Trophoblast cell (in vitro differentiated cells and primary cell): Measurements from ENCODE around the gene DCUN1D1.

Source experiments
- DNase-seq, 2 donors: peaks; one replicate each; pipeline ENCODE4 v3.0.0-alpha.2; 2016
- H2AFZ ChIP-seq: 2 replicates; pipeline ENCODE4 v1.6.1; 2013; ENCODE audit warnings: low read length, moderate library complexity, mild to moderate bottlenecking; ENCODE audit not compliant: insufficient read depth, poor library complexity
- H2AK5ac ChIP-seq: 2 replicates; pipeline ENCODE4 v1.6.1; 2013; ENCODE audit warnings: mild to moderate bottlenecking, low read length
- H2BK120ac ChIP-seq: 2 replicates; pipeline ENCODE4 v1.6.1; 2013; ENCODE audit warnings: low read length, mild to moderate bottlenecking, moderate library complexity; ENCODE audit not compliant: insufficient read depth, poor library complexity
- H2BK12ac ChIP-seq: 2 replicates; pipeline ENCODE4 v1.6.1; 2013; ENCODE audit warnings: mild to moderate bottlenecking, low read length, moderate library complexity
- H2BK5ac ChIP-seq: 2 replicates; pipeline ENCODE4 v1.6.1; 2013; ENCODE audit warnings: low read length, low read depth, moderate library complexity, mild to moderate bottlenecking; ENCODE audit not compliant: poor library complexity
- H3K14ac ChIP-seq: 2 replicates; pipeline ENCODE4 v1.6.1; 2013; ENCODE audit warnings: mild to moderate bottlenecking, low read length
- H3K18ac ChIP-seq: 2 replicates; pipeline ENCODE4 v1.6.1; 2013; ENCODE audit warnings: mild to moderate bottlenecking, low read length
- H3K23ac ChIP-seq: 2 replicates; pipeline ENCODE4 v1.6.1; 2013; ENCODE audit warnings: low read length
- H3K27ac ChIP-seq: 2 replicates; pipeline ENCODE4 v1.5.1; 2013; ENCODE audit warnings: low read depth, mild to moderate bottlenecking, inconsistent platforms, low read length, moderate library complexity
- H3K27me3 ChIP-seq: 2 replicates; pipeline ENCODE4 v1.6.1; 2013; ENCODE audit warnings: inconsistent platforms, mild to moderate bottlenecking, low read length, moderate library complexity; ENCODE audit not compliant: insufficient read depth
- H3K36me3 ChIP-seq, 2 experiments: 1 replicate in 1 of 2; 2 replicates in 1 of 2; pipeline ENCODE4 v1.6.1; 2013; ENCODE audit warnings: low read length in 2 of 2, mild to moderate bottlenecking in 2 of 2, moderate library complexity in 1 of 2; ENCODE audit not compliant: insufficient read depth in 2 of 2, control insufficient read depth in 1 of 2
- H3K4ac ChIP-seq: 2 replicates; pipeline ENCODE4 v1.6.1; 2013; ENCODE audit warnings: low read depth, mild to moderate bottlenecking, low read length, moderate library complexity
- H3K4me1 ChIP-seq, 2 experiments: 1 replicate in 1 of 2; 2 replicates in 1 of 2; pipeline ENCODE4 v1.6.1; 2013; ENCODE audit warnings: low read length in 2 of 2, mild to moderate bottlenecking in 2 of 2, moderate library complexity in 1 of 2; ENCODE audit not compliant: insufficient read depth in 2 of 2, control insufficient read depth in 1 of 2
- H3K4me2 ChIP-seq: 2 replicates; pipeline ENCODE4 v1.6.1; 2013; ENCODE audit warnings: inconsistent platforms, mild to moderate bottlenecking, low read length, moderate library complexity
- H3K4me3 ChIP-seq: 2 replicates; pipeline ENCODE4 v1.5.1; 2013; ENCODE audit warnings: mild to moderate bottlenecking, low read depth, low read length, inconsistent platforms
- H3K79me1 ChIP-seq: one replicate; pipeline ENCODE4 v1.6.1; 2013; ENCODE audit warnings: low read length
- H3K79me2 ChIP-seq: 2 replicates; pipeline ENCODE4 v1.6.1; 2013; ENCODE audit warnings: low read length, mild to moderate bottlenecking; ENCODE audit not compliant: control insufficient read depth, insufficient read depth, poor library complexity
- H3K9ac ChIP-seq: 2 replicates; pipeline ENCODE4 v1.6.1; 2013; ENCODE audit warnings: mild to moderate bottlenecking, low read length
- H3K9me3 ChIP-seq: 2 replicates; pipeline ENCODE4 v1.6.1; 2013; ENCODE audit warnings: low read depth, mild to moderate bottlenecking, control low read depth, inconsistent platforms, low read length; ENCODE audit not compliant: insufficient read depth
- H4K12ac ChIP-seq: 2 replicates; pipeline ENCODE4 v1.6.1; 2013; ENCODE audit warnings: low read depth, mild to moderate bottlenecking, low read length, moderate library complexity
- H4K8ac ChIP-seq: 2 replicates; pipeline ENCODE4 v1.6.1; 2013; ENCODE audit warnings: low read depth, mild to moderate bottlenecking, low read length, moderate library complexity
- H4K91ac ChIP-seq: one replicate; pipeline ENCODE4 v1.6.1; 2013; ENCODE audit warnings: low read depth, mild to moderate bottlenecking, low read length, moderate library complexity
- WGBS: extraction: QIAGEN DNeasy Blood & Tissue Kit; methylation state at CpG from one replicate; pipeline ENCODE4 v1.1.7; 2013; ENCODE audit warnings: missing lambda C conversion rate; ENCODE audit not compliant: insufficient read length, insufficient coverage; ENCODE audit errors: extremely low coverage; 5-methylcytosine and 5-hydroxymethylcytosine counted together

Gene DCUN1D1

DNA sequence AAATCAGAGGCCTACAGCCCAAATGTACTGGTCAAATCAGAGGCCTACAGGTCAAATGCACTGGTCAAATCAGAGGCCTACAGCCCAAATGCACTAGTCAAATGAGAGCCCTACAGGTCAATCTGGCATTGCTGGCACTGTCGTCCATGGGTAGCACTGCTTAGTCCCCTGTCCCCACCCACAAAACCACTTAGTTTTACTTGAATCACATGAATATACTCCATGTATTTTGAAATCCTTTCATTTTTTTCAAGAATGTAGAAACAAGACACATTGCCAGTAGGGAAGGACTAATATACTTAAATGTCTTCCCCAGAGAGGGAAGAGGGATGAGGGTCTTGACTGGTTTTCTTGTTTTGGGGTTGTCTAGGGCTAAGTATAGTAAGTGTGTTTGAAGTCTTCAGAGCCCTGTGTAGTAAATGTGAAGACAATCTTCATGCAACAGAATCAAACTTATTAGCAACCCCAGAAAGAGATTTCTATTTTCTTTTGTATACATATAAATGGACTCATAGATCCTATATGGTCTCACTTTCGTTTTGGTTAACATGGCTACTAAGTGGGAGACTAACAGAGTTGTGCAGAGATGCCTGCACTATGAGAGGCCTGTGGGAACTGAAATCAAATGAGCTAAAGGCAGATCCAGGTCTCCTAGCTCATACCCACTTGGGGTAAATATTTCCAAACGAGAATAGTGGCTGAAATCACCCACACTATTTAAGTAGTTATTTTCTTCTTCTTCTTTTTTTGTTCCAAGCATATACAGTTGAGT is 38.3 kb upstream of the DCUN1D1 start:
- Histone ChIP-seq H3K18ac (no peak overlapping the region), H3K4me3 (no peak overlapping the region), H3K14ac (no peak overlapping the region), H3K4ac (no peak overlapping the region), H3K79me2 (no peaks in the 10 kb centered on the region), H2BK12ac (no peak overlapping the region), H3K4me2 (no peak overlapping the region), H4K8ac (no peak overlapping the region), H3K23ac (no peak overlapping the region), H4K12ac (no peak overlapping the region), H2BK5ac (no peak overlapping the region), H3K4me1 (no peaks in the 10 kb centered on the region), H2AK5ac (no peak overlapping the region), H3K27ac (no peak overlapping the region), H3K36me3 (peaks cover 9 to 13% of the 10 kb centered on the region in 2 experiments), H3K27me3 (no peaks in the 10 kb centered on the region), H3K9me3 (no peaks in the 10 kb centered on the region), H2AFZ (no peak overlapping the region), H3K9ac (no peak overlapping the region), H4K91ac (no peak overlapping the region), H2BK120ac (no peak overlapping the region), H3K79me1 (no peaks in the 10 kb centered on the region)
- no peak for DNase-seq
- no CpG with 5 or more reads among the region's 3 CpGs for WGBS

DNA sequence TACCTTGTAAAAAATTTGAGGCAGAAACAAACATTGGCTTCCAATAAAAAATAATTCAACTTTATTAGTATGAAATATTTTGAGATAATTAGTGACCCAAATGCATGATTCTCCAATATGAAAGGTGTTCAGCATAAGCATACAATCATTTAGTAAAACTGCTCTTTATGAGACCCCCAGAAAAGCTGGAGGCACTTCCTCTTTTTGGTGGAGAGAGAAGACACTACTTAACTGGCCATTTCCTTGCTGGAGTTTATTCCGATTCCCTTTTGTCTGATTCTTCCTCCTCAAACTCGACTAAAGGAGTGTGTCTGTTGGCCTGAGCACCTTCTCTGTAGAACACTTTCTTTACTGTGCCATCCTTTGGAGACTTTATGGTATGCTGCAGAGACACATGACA is 34.8 kb upstream of the DCUN1D1 start:
- Histone ChIP-seq H3K36me3 (peaks cover 3 to 7% of the 10 kb centered on the region in 2 experiments), H2AFZ (no peak overlapping the region), H3K4me3 (no peak overlapping the region), H3K79me1 (no peaks in the 10 kb centered on the region), H3K4me1 (no peaks in the 10 kb centered on the region), H2BK5ac (no peak overlapping the region), H4K8ac (no peak overlapping the region), H2BK12ac (no peak overlapping the region), H2BK120ac (no peak overlapping the region), H3K4ac (no peak overlapping the region), H3K23ac (no peak overlapping the region), H3K9ac (no peak overlapping the region), H3K27ac (no peak overlapping the region), H3K79me2 (no peaks in the 10 kb centered on the region), H4K12ac (no peak overlapping the region), H3K9me3 (no peaks in the 10 kb centered on the region), H3K4me2 (no peak overlapping the region), H3K14ac (no peak overlapping the region), H4K91ac (no peak overlapping the region), H2AK5ac (no peak overlapping the region), H3K18ac (no peak overlapping the region), H3K27me3 (no peaks in the 10 kb centered on the region)
- no CpG with 5 or more reads among the region's 2 CpGs for WGBS
- no peak for DNase-seq

DNA sequence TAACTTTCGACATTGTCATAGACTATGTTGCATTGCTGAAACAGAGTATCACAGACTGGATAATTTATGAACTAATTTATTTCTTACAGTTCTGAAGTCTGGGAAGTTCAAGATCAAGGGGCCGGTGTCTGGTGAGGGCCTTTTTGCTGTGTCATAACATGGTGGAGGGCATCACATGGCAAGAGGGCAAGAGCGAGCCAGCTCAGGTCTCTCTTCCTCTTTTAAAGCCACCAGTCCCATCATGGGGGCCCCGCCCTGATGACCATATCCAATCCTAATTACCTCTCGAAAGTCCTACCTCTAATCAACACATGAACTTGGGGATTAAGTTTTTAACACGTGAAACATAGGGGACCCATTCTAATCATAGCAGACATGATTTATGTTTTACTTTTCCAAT is 33.5 kb upstream of the DCUN1D1 start:
- Histone ChIP-seq H4K8ac (no peak overlapping the region), H3K4ac (no peak overlapping the region), H3K14ac (no peak overlapping the region), H2BK120ac (no peak overlapping the region), H3K36me3 (peaks cover 2 to 6% of the 10 kb centered on the region in 2 experiments), H2AK5ac (no peak overlapping the region), H3K18ac (no peak overlapping the region), H3K9me3 (no peaks in the 10 kb centered on the region), H3K27me3 (no peaks in the 10 kb centered on the region), H3K4me1 (no peaks in the 10 kb centered on the region), H3K79me2 (no peaks in the 10 kb centered on the region), H2AFZ (no peak overlapping the region), H2BK12ac (no peak overlapping the region), H3K23ac (no peak overlapping the region), H3K9ac (no peak overlapping the region), H3K79me1 (no peaks in the 10 kb centered on the region), H2BK5ac (no peak overlapping the region), H3K4me2 (no peak overlapping the region), H3K4me3 (no peak overlapping the region), H3K27ac (no peak overlapping the region), H4K91ac (no peak overlapping the region), H4K12ac (no peak overlapping the region)
- WGBS = no CpG with 5 or more reads among the region's 6 CpGs
- no peak for DNase-seq

DNA sequence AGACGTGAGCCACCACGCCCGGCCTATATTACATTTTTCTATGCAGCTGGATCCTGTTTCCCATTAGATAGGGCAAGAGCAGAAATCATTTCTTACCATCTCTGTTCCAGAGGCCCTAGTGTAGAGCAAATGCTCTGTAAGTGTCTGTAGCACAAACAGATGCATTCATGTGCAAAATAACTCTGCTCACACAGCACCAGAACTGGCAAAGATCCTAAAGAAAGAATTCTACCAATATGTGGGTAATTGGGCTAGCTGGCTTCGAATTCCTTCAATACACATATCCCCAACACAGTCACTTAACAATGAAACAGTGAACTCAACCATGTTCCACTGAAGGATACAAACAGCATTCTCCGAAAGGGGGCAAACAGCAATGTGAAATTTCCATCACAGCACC is 32.7 kb upstream of the DCUN1D1 start:
- Histone ChIP-seq H4K12ac (no peak overlapping the region), H3K79me2 (no peaks in the 10 kb centered on the region), H3K4me2 (no peak overlapping the region), H3K14ac (no peak overlapping the region), H3K9ac (no peak overlapping the region), H3K79me1 (no peaks in the 10 kb centered on the region), H2BK5ac (no peak overlapping the region), H2BK12ac (no peak overlapping the region), H2AFZ (no peak overlapping the region), H3K27me3 (no peaks in the 10 kb centered on the region), H3K27ac (no peak overlapping the region), H4K91ac (no peak overlapping the region), H3K4me1 (no peaks in the 10 kb centered on the region), H3K9me3 (no peaks in the 10 kb centered on the region), H3K4me3 (no peak overlapping the region), H3K23ac (no peak overlapping the region), H3K4ac (no peak overlapping the region), H2AK5ac (no peak overlapping the region), H2BK120ac (no peak overlapping the region), H4K8ac (no peak overlapping the region), H3K18ac (no peak overlapping the region), H3K36me3 (peaks cover 0 to 6% of the 10 kb centered on the region in 2 experiments)
- no CpG with 5 or more reads among the region's 5 CpGs for WGBS
- no peak for DNase-seq
